HG03342 (cell line): Measurements from ENCODE around the gene SERPING1.
A peak's percentile ranks its signal among the peaks of the same experiment; 100 is the strongest.

Experiments used
- ATAC-seq: cut with Tn5 transposase; IDR thresholded peaks from one replicate; pipeline ENCODE4 v1.9.1; 2021; ENCODE audit warnings: mild to moderate bottlenecking, moderate library complexity; ENCODE audit not compliant: unreplicated experiment

The SERPING1 gene

DNA sequence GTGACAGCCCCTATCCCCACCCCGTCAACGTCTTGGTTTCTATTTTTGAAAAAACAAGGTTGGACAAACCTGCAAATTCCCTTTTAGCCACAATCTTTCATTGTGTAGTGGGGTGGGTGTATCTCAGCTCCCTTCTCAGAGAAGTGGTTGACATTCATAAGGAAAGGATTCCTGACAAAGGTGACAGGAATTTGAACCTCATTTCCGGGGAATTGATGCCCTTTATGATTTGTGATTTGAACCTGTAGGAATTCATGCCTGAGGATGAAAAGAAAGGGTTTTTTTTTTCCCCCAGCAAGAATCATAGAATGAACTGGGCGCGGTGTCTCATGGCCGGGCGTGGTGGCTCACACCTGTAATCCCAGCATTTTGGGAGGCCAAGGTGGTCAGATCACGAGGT lies 37.8 kb downstream of the SERPING1 start:
- no peak for ATAC-seq

DNA sequence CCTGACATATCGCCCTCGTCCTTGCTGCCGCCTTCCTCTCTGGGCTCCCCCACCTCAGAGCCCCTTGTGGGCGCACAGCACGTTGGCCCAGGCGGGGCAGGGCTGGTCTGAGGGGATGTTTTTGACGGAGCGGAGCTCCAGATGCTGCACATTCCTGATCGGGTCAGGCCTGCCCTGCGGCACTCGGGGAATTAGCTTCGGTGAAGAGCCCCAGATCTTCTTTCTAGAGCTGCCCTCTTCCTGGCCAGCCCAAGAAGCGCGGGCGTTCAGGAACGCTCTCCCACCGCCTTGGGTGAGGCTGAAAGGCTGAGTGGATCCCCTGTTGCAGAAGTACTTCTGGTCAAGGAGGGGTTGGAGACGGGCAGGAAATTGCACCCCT lies 40.1 kb downstream of the SERPING1 start:
- ATAC-seq = no peak

DNA sequence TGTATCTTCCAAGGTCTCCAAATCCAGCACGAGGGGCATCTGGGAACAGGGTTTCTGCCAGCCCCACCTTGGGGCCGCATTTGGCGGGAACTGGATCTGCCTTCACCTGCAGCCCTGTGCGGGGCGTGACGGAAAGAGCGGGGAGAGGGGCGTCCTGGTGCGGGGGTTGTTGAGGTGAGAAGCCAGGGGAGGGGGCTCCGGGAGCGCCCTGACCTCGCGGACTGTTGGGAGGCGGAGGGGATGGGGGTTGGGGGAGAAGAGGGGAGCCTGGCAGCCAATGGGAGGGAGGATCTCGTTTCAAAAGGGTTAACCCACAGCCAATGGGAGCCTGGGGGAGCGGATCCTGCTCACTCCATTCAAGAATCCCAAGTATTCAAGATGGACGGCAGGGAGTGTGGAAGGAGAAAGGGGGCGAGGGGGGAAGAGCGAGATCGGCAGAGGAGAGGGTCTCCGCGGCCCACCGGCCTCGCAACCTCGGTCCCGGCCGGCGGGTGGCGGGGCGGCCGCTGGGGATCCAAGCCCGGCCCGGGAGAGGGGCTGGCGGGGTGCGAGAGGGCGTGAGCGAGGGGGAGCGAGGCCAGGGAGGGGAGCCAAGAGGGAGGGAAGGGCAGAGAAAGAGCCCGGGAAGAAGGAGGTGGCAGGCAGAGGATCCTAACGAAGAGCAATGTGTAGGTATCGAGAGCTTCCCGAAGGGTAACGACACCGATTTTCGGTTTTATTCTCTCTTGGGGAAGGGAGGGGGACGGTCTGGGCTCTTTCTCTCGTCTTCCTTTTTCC lies 40.7 kb downstream of the SERPING1 start:
- ATAC-seq = no peak

DNA sequence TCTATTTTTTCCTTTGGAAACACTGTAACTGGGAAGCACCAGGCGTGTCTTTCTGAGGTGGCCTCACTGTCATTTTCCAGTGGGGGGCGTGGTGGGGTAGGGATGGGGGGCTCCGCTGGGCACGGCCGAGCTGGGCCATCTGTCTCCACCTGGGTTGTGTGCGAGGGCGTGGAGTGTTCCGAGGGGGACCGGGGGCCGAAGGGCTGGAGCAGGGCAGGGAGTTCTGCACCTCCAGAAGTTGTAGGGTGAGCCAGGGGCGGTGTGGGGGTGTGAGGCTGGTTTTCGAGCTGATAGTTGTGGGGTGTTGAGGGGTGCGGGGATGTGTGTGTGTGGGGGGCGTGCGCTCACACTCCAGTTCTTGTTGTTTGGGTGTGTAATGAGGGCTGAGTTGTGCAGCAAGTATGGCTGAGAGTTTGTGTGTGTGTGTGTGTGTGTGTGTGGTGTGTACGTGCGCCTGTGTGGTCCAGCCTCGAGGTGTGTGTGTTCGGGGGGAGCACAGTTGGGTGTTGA lies 41.4 kb downstream of the SERPING1 start:
- no peak for ATAC-seq

DNA sequence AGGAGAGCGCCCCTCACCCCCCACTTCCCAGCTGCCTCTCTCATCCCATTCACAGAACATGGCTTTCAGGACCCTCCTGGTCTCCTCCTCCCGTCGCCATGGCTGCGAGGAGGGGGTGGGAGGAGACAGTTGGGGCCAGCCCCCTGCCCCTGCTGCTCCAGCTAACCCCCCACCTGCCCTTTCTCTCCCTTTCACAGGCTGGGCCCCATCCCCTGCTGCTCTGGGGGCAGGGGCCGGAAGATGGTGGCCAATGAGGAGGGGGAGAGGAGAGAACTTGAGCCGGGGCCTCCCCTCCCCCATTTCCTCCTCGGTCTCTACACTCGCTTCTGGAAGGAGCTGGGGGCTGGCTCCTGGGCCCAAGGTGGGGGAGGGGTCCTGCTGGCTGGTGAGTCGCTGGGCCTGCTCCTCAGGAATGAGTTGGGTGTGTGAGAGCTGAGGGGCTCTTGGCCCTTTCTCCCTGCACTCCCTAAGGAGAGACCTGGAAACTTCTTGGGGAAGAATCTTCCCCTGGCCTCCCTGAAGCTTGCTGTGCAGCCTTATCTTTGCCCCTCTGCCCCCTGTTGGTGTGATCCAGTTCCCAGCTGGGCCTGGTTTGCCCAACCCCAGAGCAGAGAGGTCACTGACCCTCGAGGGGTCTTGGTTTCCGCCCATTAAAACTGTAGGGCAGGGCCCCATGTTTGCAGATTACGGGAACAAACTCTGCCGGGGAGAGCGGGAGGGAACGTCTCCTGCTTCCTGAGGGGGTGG lies 42.0 kb downstream of the SERPING1 start:
- ATAC-seq = no peak

DNA sequence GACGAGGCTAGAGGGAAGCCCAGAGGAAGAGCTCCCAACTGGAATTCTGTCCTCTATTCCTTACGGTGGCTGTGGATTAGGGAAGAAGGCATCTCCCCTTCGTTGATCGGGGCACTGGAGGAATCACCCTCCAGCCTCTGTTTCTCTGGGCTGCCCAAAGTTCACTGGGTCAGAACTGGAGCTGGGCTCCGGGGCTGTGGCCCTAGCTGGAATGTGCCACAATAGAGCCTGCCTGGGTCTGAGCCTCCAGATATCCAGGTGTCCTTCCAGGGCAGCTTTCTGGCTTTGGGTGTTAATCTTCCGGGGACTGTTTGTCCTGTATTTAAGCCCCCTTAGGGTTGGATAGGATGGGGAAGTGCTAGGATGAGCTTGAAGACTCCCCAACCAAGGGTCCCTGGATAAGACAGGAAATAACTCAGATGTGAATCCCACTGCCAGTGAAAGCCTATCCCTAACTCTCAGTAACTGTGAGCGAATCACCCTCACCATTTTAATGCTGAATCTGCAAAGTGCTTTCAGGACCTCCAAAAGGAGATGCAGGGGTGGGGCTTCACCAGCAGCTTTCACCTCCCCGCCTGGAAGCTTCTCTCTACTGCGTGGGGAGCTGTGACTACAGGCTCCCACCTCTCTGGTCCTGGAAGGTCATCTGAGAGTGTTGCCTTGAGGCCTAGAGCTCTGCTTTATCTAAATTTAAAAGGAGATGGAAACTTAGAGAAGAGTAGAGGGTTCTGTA lies 42.7 kb downstream of the SERPING1 start:
- ATAC-seq = no peak

DNA sequence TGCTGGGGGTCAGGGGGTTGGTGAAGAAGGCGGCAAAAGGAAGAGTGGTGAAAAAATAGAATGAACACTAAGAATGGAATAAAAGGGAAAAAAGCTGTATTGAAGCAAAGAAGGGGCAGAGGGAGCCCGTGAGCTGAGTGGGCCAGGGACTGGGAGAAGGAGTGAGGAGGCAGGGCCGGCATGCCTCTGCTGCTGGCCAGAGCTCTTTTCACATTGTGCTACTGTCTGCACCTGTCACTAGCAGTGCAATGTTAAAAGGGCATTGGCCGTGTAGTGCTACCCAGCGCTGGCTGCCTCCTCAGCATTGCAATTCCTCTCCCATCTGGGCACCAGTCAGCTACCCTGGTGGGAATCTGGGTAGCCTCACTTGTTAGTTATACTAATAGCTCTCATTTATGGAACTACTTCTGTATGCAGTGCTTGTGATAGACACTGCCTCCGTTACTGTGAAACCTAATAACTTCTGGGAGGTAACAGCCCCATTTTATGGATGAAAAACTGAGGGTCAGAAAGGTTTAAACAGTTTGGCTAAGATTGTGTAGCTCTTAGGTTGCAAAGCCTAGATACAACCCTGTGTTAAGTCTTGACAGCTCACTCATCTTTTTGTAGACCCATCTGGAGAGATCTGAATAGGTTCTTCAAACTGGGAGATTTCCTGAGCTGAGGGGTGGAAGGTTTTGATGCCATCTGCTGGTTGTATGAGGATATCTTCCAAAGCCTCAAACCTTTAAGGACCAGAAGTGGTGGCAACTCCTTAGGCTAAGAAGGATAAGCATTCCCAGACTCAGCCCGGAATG lies 43.7 kb downstream of the SERPING1 start:
- no peak for ATAC-seq

DNA sequence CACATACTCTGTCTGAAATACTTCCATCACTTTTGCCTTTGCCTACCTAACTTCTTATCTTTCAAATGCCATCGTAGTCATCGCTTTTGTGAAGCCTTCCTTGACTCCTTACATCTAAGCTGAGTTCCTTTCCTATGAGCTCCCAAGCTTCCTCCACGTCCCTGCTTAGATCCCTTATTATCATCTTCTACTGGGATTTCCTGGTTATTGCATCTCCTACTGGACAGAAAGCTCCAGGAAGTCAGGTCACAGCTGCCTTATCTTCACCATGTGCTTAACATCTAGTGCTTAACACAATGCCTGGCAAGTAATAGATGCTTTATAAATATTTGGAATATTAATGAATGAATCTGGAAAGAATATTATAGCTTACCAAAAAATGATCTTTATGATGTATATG lies 46.3 kb downstream of the SERPING1 start:
- no peak for ATAC-seq

DNA sequence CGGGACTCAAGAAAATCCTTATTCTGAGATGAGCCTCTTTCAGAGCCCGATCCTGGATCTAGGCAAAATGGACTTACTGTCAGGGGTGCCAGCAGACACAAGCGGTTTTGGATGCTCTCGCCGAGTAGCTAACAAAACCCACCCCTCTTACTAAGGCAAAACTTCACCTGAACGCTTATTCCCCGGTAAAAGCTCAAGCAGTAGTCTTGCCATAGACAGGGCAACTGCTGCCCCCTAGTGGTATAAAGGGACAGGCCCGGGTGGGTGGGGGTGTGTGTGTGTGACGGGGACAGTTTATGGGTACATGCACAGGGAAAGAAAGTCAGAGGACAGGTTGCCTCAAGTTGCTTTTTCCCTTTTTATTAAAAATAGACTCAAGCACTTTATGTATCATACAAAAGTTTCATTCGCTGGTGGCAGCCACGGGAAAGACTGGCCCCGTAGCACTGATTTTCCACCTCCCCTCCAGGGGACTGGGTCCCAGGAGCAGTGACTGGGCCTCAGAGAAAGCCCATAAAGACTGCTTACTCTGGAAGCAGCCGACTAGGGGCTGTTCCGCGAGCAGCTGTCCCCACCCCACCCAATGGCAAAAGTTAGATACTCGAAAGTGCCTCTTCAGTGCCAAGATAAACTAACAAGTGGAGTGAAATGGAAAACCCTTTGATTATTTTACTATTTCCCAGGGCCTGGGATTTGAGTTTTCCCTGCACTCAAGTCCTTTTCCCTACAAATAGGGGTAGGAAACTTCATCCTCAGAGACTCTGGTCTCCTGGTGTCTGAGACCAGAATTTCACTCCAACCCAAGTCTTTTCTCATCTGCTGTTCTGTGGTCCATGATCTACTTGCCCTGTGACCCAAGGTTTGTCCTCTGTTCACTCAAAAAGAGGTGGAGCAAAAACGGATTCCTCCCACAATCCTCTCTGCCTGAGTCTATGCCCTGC lies 47.5 kb downstream of the SERPING1 start:
- peak; percentile 68 for ATAC-seq

DNA sequence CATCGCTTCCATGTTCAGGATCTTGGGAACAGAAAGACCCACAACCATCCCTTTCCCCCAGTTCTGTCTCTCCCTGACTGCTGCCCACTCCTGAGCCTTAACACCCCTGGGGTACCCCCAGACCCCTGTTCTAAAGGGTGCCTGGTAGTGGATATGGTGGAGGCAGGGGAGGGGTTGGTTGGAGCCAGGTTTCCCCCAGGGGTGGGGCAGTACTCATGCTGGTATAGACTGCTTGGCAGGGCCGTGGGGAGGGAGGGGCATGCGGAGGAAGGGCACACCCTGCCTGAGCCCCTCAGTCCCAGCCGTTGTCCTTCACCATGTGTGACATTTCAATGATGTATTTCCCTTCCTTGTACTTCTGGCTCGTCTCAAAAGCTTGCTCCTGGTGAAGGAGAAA lies 48.2 kb downstream of the SERPING1 start:
- ATAC-seq = no peak

DNA sequence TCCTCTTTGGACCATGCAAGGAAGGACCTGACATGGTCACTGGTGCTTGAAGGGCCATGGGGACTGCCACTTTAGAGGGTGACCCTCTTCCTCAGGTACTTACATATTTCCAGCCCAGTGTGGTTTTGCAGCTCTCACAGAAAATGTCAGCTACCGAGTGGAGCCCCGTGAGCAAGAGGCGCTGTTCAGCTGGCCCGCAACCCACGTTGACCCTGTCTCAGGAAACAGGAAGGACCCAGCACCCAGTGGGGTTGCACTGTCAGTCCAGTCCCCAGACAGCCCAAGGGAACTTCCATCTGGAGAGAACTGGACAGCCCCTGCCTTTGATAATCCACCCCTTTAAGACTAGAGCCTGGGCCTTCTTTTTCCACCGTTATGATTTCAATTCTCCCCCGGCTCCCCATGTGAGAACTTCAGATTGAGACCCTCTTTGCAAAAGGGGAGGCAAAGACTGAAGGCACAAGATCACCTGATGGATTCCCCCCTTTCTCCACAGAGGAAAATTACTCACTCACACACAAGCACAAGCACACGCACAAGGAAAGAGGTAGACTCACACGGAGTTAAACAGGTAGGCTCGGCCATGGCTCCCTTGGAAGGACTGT lies 48.8 kb downstream of the SERPING1 start:
- ATAC-seq = no peak

DNA sequence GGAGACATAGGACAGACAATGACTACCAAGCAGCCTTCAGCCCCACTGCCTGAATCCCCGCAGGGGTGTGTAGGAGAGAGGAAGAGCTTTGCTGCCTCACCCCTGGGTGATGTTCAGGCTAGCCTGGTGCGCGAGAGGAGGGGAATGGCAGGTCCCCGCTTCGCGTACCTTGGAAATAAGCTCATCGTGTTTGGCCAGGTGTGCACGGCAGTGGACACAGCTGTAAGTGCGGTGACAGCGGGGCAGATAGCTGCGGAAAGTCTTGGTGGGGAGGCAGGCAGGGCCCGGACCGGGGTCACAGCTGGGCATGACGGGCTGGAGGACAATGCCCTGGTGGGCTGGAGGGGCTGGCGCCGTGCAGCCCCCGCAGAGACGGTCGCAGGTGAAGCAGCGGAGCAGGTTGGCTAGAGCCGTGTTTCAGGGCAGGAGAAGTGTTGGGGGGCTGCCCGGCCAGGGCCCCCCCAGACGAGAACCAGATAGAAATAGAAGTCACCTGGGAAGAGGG lies 49.4 kb downstream of the SERPING1 start:
- ATAC-seq = no peak

DNA sequence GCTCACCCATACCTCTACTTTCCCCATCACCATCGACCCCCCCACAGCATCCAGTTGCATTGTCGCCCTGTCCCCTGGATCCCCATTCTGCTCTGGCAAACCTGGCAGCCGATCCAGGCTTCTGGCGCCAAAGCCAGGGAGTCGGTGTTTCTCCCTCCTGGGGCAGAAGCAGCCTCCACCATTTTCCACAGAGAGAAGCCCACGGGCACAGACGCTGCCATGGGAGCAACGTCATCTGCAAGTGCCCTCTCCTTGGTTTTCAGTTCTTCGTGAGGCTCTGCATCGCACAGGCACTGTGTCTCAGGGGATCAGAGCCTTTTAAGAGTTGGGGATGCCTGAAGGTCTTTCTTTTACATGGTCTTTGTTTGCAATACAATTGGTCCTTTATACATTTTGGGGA lies 49.9 kb downstream of the SERPING1 start:
- ATAC-seq = no peak

DNA sequence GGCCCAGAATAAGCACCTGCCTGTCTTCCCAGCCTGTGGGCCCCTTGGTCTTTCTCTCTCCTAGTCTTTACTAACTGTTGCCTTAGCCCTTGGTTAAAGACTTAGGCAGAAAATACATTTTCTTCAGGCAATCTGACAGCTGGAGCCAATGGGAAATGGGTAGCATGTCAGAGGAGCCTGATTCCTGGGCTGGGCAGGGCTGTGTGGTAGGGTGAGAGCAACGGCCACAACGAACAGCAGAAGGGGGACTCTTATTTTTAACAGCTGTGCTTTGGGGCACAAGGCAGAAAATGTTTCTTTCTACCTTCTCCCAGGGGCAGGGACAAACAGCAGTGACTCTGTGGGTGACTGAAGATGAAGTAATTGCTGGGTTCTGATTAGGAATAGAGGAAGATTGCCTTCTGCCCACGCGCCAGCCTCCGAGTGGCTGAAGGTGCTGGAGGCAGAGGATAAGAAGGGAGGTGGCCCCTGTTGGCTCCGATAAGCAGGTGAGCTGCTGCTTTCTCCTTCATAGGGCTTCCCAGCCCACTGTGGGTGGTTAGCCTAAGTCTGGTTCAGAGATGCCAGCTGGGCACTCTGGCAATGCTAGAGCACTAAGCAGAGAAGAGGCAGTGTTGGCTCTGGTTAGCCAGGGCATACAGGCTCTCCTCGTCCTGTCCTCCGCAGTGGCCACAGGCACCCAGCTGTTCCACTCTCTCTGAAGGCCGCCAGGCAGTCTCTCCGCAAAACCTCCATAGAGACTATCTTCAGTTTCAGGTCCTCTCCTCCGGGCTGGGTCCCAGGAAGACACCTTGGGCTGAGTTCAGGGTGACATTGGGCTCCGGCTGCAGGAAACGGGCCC lies 50.7 kb downstream of the SERPING1 start:
- no peak for ATAC-seq

DNA sequence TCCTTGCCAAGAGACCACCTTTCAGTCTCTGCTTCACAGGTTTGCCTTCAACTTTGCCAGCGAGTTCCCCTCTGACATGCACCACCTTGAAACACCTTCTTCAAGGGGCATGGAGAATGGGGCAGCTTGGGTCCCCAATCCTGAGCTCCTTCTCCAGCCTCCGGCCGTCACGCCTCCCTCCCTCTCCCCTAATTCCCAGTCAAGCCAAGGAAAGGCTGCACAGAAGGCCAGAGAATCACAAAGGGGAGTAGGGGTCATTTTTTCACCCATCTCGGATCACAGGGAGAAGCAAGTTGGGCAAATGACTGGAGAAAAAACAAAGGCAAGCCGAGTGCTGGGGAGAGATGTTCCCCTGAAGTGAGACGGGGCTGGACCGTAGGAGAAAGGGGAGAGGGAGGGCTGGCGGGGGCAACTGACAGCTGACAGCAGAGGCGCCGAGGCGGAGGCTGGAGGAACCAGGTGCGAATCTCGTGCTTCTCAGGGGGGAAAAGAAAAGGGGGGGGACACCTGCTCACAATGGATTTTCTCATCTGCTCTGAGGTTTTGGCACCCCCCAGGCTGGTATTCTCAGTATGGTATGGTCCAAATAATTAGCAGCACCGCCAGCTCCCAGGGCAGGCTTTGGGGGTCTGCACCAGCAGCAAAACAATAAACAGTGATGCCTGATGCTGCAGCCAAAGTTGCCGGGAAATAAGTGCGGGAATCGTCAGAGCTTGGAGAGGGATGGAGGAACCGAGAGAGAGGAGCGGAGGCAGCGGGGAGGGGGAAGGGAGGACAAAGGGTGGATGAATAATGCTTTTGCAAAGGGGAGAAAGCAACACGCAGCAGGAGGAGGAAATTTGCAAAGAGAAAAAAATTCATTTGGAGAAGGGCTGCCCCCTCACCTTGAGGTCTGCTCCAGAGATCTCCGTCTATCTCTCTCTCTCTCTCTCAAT lies 51.6 kb downstream of the SERPING1 start:
- ATAC-seq = no peak

DNA sequence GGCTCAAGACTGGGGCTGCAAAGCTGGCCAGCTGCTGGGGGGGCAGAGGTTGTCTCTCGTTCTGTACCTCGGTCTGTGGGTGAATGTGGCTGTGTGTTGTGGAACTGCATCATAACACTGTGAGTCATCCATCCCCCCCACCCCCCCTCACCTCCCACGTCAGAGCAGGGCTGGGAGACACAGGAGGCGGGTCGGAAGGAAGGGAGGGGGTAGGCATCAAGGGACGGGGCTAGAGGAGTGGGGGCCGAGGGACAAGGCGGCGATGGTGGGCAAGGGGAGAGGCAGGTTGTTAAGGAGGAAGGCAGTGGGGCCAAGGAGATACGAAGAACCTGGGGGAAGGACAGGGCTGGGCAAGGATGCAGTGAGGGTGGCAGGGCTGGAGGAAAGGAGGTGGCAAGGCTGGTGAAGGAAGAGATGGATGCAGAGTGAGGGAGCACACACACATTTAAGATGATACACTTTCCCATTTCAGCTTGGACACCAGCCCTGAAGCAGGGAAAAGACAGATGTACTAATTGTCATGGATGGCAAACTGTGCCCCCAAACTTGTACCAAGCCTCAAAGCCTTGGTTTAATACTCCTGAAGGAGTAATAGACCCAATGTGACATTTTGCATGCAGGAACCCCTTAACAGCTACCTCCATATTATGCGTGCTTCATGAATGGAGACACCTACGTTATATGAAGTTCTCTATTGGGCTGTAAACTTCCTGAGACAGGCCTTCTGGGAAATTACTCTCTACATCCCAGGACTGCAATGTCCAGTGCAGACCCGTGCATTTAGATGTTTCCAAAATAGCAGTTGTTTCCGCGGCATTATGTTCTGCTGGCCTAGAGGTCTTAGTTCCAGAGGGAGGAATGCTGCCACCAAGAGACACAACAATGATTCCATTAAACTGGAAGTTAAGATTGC lies 52.6 kb downstream of the SERPING1 start, which contains the start of gene YPEL4:
Gene YPEL4 (minus strand): TSS at position 87 of the 913 bp plus-strand sequence. CDS start 2,805 bp downstream, outside the sequence.
- ATAC-seq = no peak
